22Rv1 (cell line): Measurements from ENCODE around the gene TRAPPC13.

Experiments used
- ZFX ChIP-seq: fragments of 450-650 bp; IDR thresholded peaks from 2 replicates; pipeline ENCODE4 v1.6.1; 2017; ENCODE audit warnings: antibody characterized with exemption, borderline replicate concordance
- TF ChIP-seq, protein P1 (sequence below): fragments of 450-650 bp; IDR thresholded peaks from 2 replicates; pipeline ENCODE4 v1.5.1; 2017; ENCODE audit warnings: mild to moderate bottlenecking

DNA sequence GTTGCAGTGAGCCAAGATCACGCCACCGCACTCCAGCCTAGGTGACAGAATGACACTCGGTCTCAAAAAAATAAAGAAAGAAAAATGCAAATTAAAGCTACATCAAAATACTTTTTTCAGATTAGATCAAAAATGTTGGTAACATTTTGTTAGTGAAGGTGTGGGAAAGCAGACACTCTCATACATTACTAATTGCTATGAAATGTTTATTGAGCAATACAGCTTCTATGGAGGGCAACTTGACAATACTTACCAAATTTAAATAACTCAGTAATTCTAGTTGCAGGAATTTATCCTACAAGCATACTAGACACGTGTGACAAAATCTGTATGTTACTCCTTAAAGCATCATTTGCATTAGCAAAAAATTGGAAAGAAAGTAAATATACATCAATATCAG lies 4.8 kb upstream of the TRAPPC13 start:
- TF ChIP-seq, protein P1, sequence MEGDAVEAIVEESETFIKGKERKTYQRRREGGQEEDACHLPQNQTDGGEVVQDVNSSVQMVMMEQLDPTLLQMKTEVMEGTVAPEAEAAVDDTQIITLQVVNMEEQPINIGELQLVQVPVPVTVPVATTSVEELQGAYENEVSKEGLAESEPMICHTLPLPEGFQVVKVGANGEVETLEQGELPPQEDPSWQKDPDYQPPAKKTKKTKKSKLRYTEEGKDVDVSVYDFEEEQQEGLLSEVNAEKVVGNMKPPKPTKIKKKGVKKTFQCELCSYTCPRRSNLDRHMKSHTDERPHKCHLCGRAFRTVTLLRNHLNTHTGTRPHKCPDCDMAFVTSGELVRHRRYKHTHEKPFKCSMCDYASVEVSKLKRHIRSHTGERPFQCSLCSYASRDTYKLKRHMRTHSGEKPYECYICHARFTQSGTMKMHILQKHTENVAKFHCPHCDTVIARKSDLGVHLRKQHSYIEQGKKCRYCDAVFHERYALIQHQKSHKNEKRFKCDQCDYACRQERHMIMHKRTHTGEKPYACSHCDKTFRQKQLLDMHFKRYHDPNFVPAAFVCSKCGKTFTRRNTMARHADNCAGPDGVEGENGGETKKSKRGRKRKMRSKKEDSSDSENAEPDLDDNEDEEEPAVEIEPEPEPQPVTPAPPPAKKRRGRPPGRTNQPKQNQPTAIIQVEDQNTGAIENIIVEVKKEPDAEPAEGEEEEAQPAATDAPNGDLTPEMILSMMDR: no peak
- no peak for TF ChIP-seq ZFX
